ENCODE measurements around the gene NELFCD. TPM values are rescaled to one million over a fixed set of nuclear protein-coding genes. Genes with fewer than 3 reads are reported as not detected.
A peak's percentile ranks its signal among the peaks of the same experiment; 100 is the strongest.
"Not testable (repeated sequence)": the region's sequence is repeated elsewhere in the genome, so short reads cannot be mapped to it uniquely, and the experiment has no call there.

Gene NELFCD
- total RNA-seq, 4 donors from 2014 or later = 96.6 to 129 (median 113) TPM

- Histone ChIP-seq H3K4me3 (replicated peaks in 1 of 3) (no peak overlapping the region), H3K36me3 (no peaks in the 10 kb centered on the region), H3K27me3 (no peaks in the 10 kb centered on the region), H3K27ac (peak overlapping the region in 1 of 3 donors; percentile 89), H3K9me3 (no peaks in the 10 kb centered on the region), H3K4me1 (peaks cover 7 to 14% of the 10 kb centered on the region in 2 donors)
- WGBS, 2 donors = 68 to 71% methylated on average over 4 of the region's 4 CpGs
- DNase-seq = no peak
- intact Hi-C loops (cut with DNase I) = no loop called here
- TF ChIP-seq POLR2A (IDR thresholded peaks at IDR 0.05) (no peak), CTCF (IDR thresholded peaks at IDR 0.05) (no peak)
Measured at GRCh38 chr20:58942549-58942948, 38.5 kb upstream of the NELFCD start.

- H3K4me3 ChIP-seq (replicated peaks in 1 of 3) = no peak overlapping the region
- intact Hi-C loops (cut with DNase I) = no loop called here
- TF ChIP-seq POLR2A (IDR thresholded peaks at IDR 0.05) (peak in 1 of 2 donors; percentile 43), CTCF (IDR thresholded peaks at IDR 0.05) (peak in 1 of 6 experiments; percentile 4)
- no peaks in the 10 kb centered on the region for H3K36me3 ChIP-seq
- 35 to 36% methylated on average over 5 of the region's 5 CpGs for WGBS, 2 donors
- no peaks in the 10 kb centered on the region for H3K27me3 ChIP-seq
- peak; percentile 67 to 84 for DNase-seq
- H3K27ac ChIP-seq = peak overlapping the region; percentile 76 to 89 (median 85)
- no peaks in the 10 kb centered on the region for H3K9me3 ChIP-seq
- peaks cover 7 to 14% of the 10 kb centered on the region in 2 donors for H3K4me1 ChIP-seq
Measured at GRCh38 chr20:58944610-58945009, 36.4 kb upstream of the NELFCD start.

- no peaks in the 10 kb centered on the region for H3K36me3 ChIP-seq
- 88 to 97% methylated on average over 10 of the region's 10 CpGs for WGBS, 2 donors
- intact Hi-C loops (cut with DNase I) = no loop called here
- no peaks in the 10 kb centered on the region for H3K27me3 ChIP-seq
- TF ChIP-seq CTCF (IDR thresholded peaks at IDR 0.05) (no peak), POLR2A (IDR thresholded peaks at IDR 0.05) (no peak)
- H3K9me3 ChIP-seq = no peaks in the 10 kb centered on the region
- no peak overlapping the region for H3K4me3 ChIP-seq (replicated peaks in 1 of 3)
- DNase-seq = no peak
- peaks cover 7 to 14% of the 10 kb centered on the region in 2 donors for H3K4me1 ChIP-seq
- no peak overlapping the region for H3K27ac ChIP-seq
Measured at GRCh38 chr20:58945965-58946631, 35.0 kb upstream of the NELFCD start.

- H3K4me1 ChIP-seq = peaks cover 7 to 14% of the 10 kb centered on the region in 2 donors
- DNase-seq; intact Hi-C loops (cut with DNase I); H3K27ac ChIP-seq; H3K36me3 ChIP-seq; H3K4me3 ChIP-seq (replicated peaks in 1 of 3); H3K9me3 ChIP-seq; H3K27me3 ChIP-seq: not testable (repeated sequence)
- WGBS, 2 donors = 87 to 88% methylated on average over 7 of the region's 7 CpGs
Measured at GRCh38 chr20:58947797-58948388, 33.2 kb upstream of the NELFCD start.

- no peak overlapping the region for H3K4me3 ChIP-seq (replicated peaks in 1 of 3)
- H3K9me3 ChIP-seq = no peaks in the 10 kb centered on the region
- no peaks in the 10 kb centered on the region for H3K27me3 ChIP-seq
- H3K4me1 ChIP-seq = no peaks in the 10 kb centered on the region
- no peaks in the 10 kb centered on the region for H3K36me3 ChIP-seq
- WGBS, 2 donors = 80 to 83% methylated on average over 5 of the region's 5 CpGs
- no peak for TF ChIP-seq POLR2A (IDR thresholded peaks at IDR 0.05)
- TF ChIP-seq CTCF (IDR thresholded peaks at IDR 0.05) = no peak
- no peak overlapping the region for H3K27ac ChIP-seq
- DNase-seq = no peak
- intact Hi-C loops (cut with DNase I) = no loop called here
Measured at GRCh38 chr20:58950603-58951002, 30.5 kb upstream of the NELFCD start.

Data from thyroid gland (tissue), 4 donors.